Neural crest cell (in vitro differentiated cells): ENCODE results near the gene RIMBP2. TPM values are rescaled to one million over a fixed set of nuclear protein-coding genes. Genes with fewer than 3 reads are reported as not detected.

Source experiments
- DNase-seq: peaks from one replicate; pipeline ENCODE4 v3.0.0; 2021; ENCODE audit warnings: low read depth, mixed read lengths, low spot score
- H3K27ac Mint-ChIP-seq: one replicate; pipeline ENCODE4 v1.8.0; 2021; ENCODE audit warnings: mild to moderate bottlenecking, mixed read lengths; ENCODE audit not compliant: unreplicated experiment
- H3K27me3 Mint-ChIP-seq: 2 replicates; pipeline ENCODE4 v1.8.0; 2021; ENCODE audit warnings: low read depth, mild to moderate bottlenecking, mixed read lengths
- H3K36me3 Mint-ChIP-seq: 2 replicates; pipeline ENCODE4 v1.8.0; 2021; ENCODE audit warnings: low read depth, mild to moderate bottlenecking, mixed read lengths
- H3K4me1 Mint-ChIP-seq: 2 replicates; pipeline ENCODE4 v1.8.0; 2021; ENCODE audit warnings: mixed read lengths
- H3K4me3 Mint-ChIP-seq: one replicate; pipeline ENCODE4 v1.8.0; 2021; ENCODE audit warnings: mild to moderate bottlenecking, mixed read lengths
- H3K9me3 Mint-ChIP-seq: 2 replicates; pipeline ENCODE4 v1.8.0; 2021; ENCODE audit warnings: mixed read lengths
- CTCF ChIP-seq: fragments of 200-600 bp; sonication (generic); conservative IDR thresholded peaks from 2 replicates; pipeline ENCODE4 v1.5.0; 2021; ENCODE audit warnings: antibody characterized with exemption, mild to moderate bottlenecking
- total RNA-seq: library from RNA; stranded (reverse); gene quantifications from 2 replicates; pipeline ENCODE4 v1.2.1, GENCODE V29; 2021

The RIMBP2 gene
- total RNA-seq, 1 donor from 2014 or later, result 5.9 TPM

GRCh38 chr12:130384234-130384633 lies 331.9 kb downstream of the RIMBP2 start:
- Mint-ChIP-seq H3K27me3 (peaks cover 44% of the 10 kb centered on the region), H3K4me3 (no peak overlapping the region), H3K27ac (no peak overlapping the region), H3K36me3 (peaks cover 2% of the 10 kb centered on the region), H3K9me3 (peaks cover 5% of the 10 kb centered on the region), H3K4me1 (no peaks in the 10 kb centered on the region)
- TF ChIP-seq CTCF, result no peak
- DNase-seq, result no peak

- Mint-ChIP-seq H3K4me3 (no peak overlapping the region), H3K27me3 (peaks cover 55% of the 10 kb centered on the region), H3K27ac (no peak overlapping the region), H3K9me3 (peaks cover 5% of the 10 kb centered on the region), H3K4me1 (no peaks in the 10 kb centered on the region), H3K36me3 (no peaks in the 10 kb centered on the region)
- TF ChIP-seq CTCF, result no peak
- no peak for DNase-seq
Measured at GRCh38 chr12:130382818-130383217, 333.3 kb downstream of the RIMBP2 start.

- H3K4me3 Mint-ChIP-seq, result no peak overlapping the region
- TF ChIP-seq CTCF, result no peak
- no peak for DNase-seq
- H3K36me3 Mint-ChIP-seq, result no peaks in the 10 kb centered on the region
- H3K4me1 Mint-ChIP-seq, result peaks cover 6% of the 10 kb centered on the region
- H3K27ac Mint-ChIP-seq, result no peak overlapping the region
- peaks cover 81% of the 10 kb centered on the region for H3K27me3 Mint-ChIP-seq
- no peaks in the 10 kb centered on the region for H3K9me3 Mint-ChIP-seq
Measured at GRCh38 chr12:130375296-130376287, 340.5 kb downstream of the RIMBP2 start.

GRCh38 chr12:130374083-130374482 lies 342.0 kb downstream of the RIMBP2 start:
- H3K27ac Mint-ChIP-seq, result no peak overlapping the region
- no peaks in the 10 kb centered on the region for H3K36me3 Mint-ChIP-seq
- no peak overlapping the region for H3K4me3 Mint-ChIP-seq
- H3K27me3 Mint-ChIP-seq, result peaks cover 89% of the 10 kb centered on the region
- DNase-seq, result no peak
- TF ChIP-seq CTCF, result no peak
- no peaks in the 10 kb centered on the region for H3K9me3 Mint-ChIP-seq
- H3K4me1 Mint-ChIP-seq, result peaks cover 6% of the 10 kb centered on the region

- no peak for TF ChIP-seq CTCF
- DNase-seq, result no peak
- H3K9me3 Mint-ChIP-seq, result peaks cover 3% of the 10 kb centered on the region
- no peak overlapping the region for H3K27ac Mint-ChIP-seq
- peaks cover 90% of the 10 kb centered on the region for H3K27me3 Mint-ChIP-seq
- H3K36me3 Mint-ChIP-seq, result no peaks in the 10 kb centered on the region
- no peak overlapping the region for H3K4me3 Mint-ChIP-seq
- peaks cover 6% of the 10 kb centered on the region for H3K4me1 Mint-ChIP-seq
Measured at GRCh38 chr12:130372936-130373335, 343.2 kb downstream of the RIMBP2 start.
